H1 (cell line): ENCODE results near the gene SCAF1. TPM values are rescaled to one million over a fixed set of nuclear protein-coding genes. Genes with fewer than 3 reads are reported as not detected.
A peak's percentile ranks its signal among the peaks of the same experiment; 100 is the strongest.

Source experiments
- CTCF ChIA-PET: fragments of 300-600 bp; sonication (Branson Sonifier 250); formaldehyde crosslinking; loops from one replicate; lab custom pipeline; 2021; ENCODE audit not compliant: partially characterized antibody; lab: Charles Lee
- POLR2A ChIA-PET: fragments of 300-600 bp; sonication (Branson Sonifier 250); formaldehyde crosslinking; loops from one replicate; lab custom pipeline; 2021; ENCODE audit warnings: inconsistent platforms; ENCODE audit not compliant: partially characterized antibody; lab: Charles Lee
- DNase-seq, 2 experiments: peaks; one replicate each; pipeline versions ENCODE4 v3.0.0 to v3.0.0-alpha.2; 2010 to 2022; ENCODE audit warnings: low spot score in 2 of 2, low read depth in 1 of 2, mixed read lengths in 1 of 2
- FAIRE-seq: peaks from 2 replicates; lab custom pipeline; 2011; peaks lifted over from hg19 to GRCh38; lab: Jason Lieb, UNC
- H2AFZ ChIP-seq: 2 replicates; pipeline ENCODE4 v1.8.1; 2012; ENCODE audit warnings: low read length, inconsistent platforms
- H2AK5ac ChIP-seq: 2 replicates; pipeline ENCODE4 v1.6.1; 2013; ENCODE audit warnings: low read depth, low read length
- H2BK120ac ChIP-seq: replicated peaks from 2 replicates; pipeline ENCODE3; 2013; ENCODE audit warnings: low read depth, low read length, inconsistent platforms
- H2BK12ac ChIP-seq: 2 replicates; pipeline ENCODE4 v1.6.1; 2013; ENCODE audit warnings: low read depth, low read length
- H2BK15ac ChIP-seq: 2 replicates; pipeline ENCODE4 v1.6.1; 2013; ENCODE audit warnings: low read length
- H2BK20ac ChIP-seq: 2 replicates; pipeline ENCODE4 v1.6.1; 2013; ENCODE audit warnings: low read length
- H2BK5ac ChIP-seq: 2 replicates; pipeline ENCODE4 v1.6.1; 2013; ENCODE audit warnings: low read depth, low read length
- H3K14ac ChIP-seq: 2 replicates; pipeline ENCODE4 v1.6.1; 2013; ENCODE audit warnings: inconsistent platforms; ENCODE audit not compliant: insufficient read length
- H3K18ac ChIP-seq: 2 replicates; pipeline ENCODE4 v1.6.1; 2013; ENCODE audit warnings: low read length; ENCODE audit errors: extremely low read depth
- H3K23ac ChIP-seq: 2 replicates; pipeline ENCODE4 v1.6.1; 2013; ENCODE audit warnings: inconsistent platforms; ENCODE audit not compliant: insufficient read length
- H3K23me2 ChIP-seq: 2 replicates; pipeline ENCODE4 v1.6.1; 2013; ENCODE audit warnings: low read depth, low read length
- H3K27ac ChIP-seq: 2 replicates; pipeline ENCODE4 v1.6.1; 2011; ENCODE audit warnings: low read depth, low read length, inconsistent platforms
- H3K27me3 ChIP-seq, 4 experiments: replicated peaks in 1 of 4; 1 replicate in 1 of 4; 2 replicates in 3 of 4; pipeline versions ENCODE4 v1.6.1 to v1.8.1; 2011 to 2013; ENCODE audit warnings: low read length in 3 of 4, mild to moderate bottlenecking in 3 of 4, inconsistent platforms in 2 of 4, mixed read lengths in 2 of 4, moderate library complexity in 1 of 4; ENCODE audit not compliant: control insufficient read depth in 3 of 4, insufficient read depth in 3 of 4; ENCODE audit errors: extremely low read depth in 1 of 4
- H3K36me3 ChIP-seq, 4 experiments: 2 replicates each; pipeline versions ENCODE4 v1.6.1 to v1.8.1; 2011 to 2013; ENCODE audit warnings: mild to moderate bottlenecking in 4 of 4, low read length in 3 of 4, moderate library complexity in 2 of 4, control low read depth in 1 of 4, inconsistent platforms in 1 of 4; ENCODE audit not compliant: insufficient read depth in 4 of 4, control insufficient read depth in 2 of 4
- H3K4ac ChIP-seq: replicated peaks from 2 replicates; pipeline ENCODE3; 2013; ENCODE audit warnings: low read length, low read depth, mixed read lengths, inconsistent platforms; ENCODE audit not compliant: insufficient read length
- H3K4me1 ChIP-seq, 4 experiments: replicated peaks in 1 of 4; 1 replicate in 1 of 4; 2 replicates in 3 of 4; pipeline versions ENCODE4 v1.6.1 to v1.8.1; 2011 to 2013; ENCODE audit warnings: low read length in 3 of 4, inconsistent platforms in 2 of 4, mixed read lengths in 1 of 4; ENCODE audit not compliant: insufficient read depth in 4 of 4, control insufficient read depth in 3 of 4
- H3K4me2 ChIP-seq, 2 experiments: 2 replicates each; pipeline versions ENCODE4 v1.6.1 to v1.8.1; 2011 to 2013; ENCODE audit warnings: low read depth in 2 of 2, low read length in 2 of 2, control low read depth in 1 of 2, inconsistent platforms in 1 of 2, mild to moderate bottlenecking in 1 of 2; ENCODE audit not compliant: insufficient read depth in 1 of 2
- H3K4me3 ChIP-seq, 4 experiments: fragments of 200-600, 300-600 bp in 1 of 4; sonication (generic), shearing (Covaris generic), sonication (Bioruptor Twin) in 1 of 4; 2 replicates each; pipeline versions ENCODE4 v1.5.1 to v1.8.1; 2011 to 2016; ENCODE audit warnings: low read length in 4 of 4, low read depth in 3 of 4, control low read depth in 2 of 4, inconsistent platforms in 2 of 4, mild to moderate bottlenecking in 2 of 4, mixed read lengths in 1 of 4, moderate library complexity in 1 of 4; ENCODE audit not compliant: insufficient read depth in 2 of 4; ENCODE audit errors: extremely low read depth in 1 of 4
- H3K56ac ChIP-seq: replicated peaks from 2 replicates; pipeline ENCODE3; 2013; ENCODE audit warnings: low read depth, mild to moderate bottlenecking, mixed read lengths, low read length, inconsistent platforms; ENCODE audit not compliant: insufficient read length
- H3K79me1 ChIP-seq: 2 replicates; pipeline ENCODE4 v1.6.1; 2013; ENCODE audit warnings: low read depth, low read length, control low read depth
- H3K79me2 ChIP-seq, 2 experiments: 2 replicates each; pipeline versions ENCODE4 v1.6.1 to v1.8.1; 2012 to 2013; ENCODE audit warnings: low read length in 2 of 2, mild to moderate bottlenecking in 2 of 2, inconsistent platforms in 1 of 2; ENCODE audit not compliant: insufficient read depth in 2 of 2, control insufficient read depth in 1 of 2
- H3K9ac ChIP-seq, 4 experiments: replicated peaks in 1 of 4; 1 replicate in 1 of 4; 2 replicates in 3 of 4; pipeline versions ENCODE4 v1.6.1 to v1.8.1; 2011 to 2013; ENCODE audit warnings: low read depth in 3 of 4, low read length in 3 of 4, control low read depth in 2 of 4, mild to moderate bottlenecking in 2 of 4, moderate library complexity in 2 of 4, inconsistent platforms in 1 of 4; ENCODE audit errors: extremely low read depth in 1 of 4
- H3K9me3 ChIP-seq, 2 experiments: 2 replicates each; pipeline versions ENCODE4 v1.6.1 to v1.8.1; 2012 to 2013; ENCODE audit warnings: mild to moderate bottlenecking in 2 of 2, moderate library complexity in 2 of 2, control low read depth in 1 of 2, inconsistent platforms in 1 of 2, low read depth in 1 of 2, low read length in 1 of 2, mixed read lengths in 1 of 2; ENCODE audit not compliant: insufficient read depth in 2 of 2
- H4K20me1 ChIP-seq, 2 experiments: replicated peaks in 1 of 2; 2 replicates each; pipeline versions ENCODE3 to v1.8.1; 2011 to 2013; ENCODE audit warnings: inconsistent platforms in 2 of 2, low read length in 2 of 2, mild to moderate bottlenecking in 1 of 2; ENCODE audit not compliant: insufficient read depth in 2 of 2, control insufficient read depth in 1 of 2
- H4K5ac ChIP-seq: 2 replicates; pipeline ENCODE4 v1.6.1; 2013; ENCODE audit warnings: low read length, low read depth, mixed read lengths, inconsistent platforms; ENCODE audit not compliant: insufficient read length
- H4K8ac ChIP-seq: 2 replicates; pipeline ENCODE4 v1.8.0; 2013; ENCODE audit warnings: mild to moderate bottlenecking, moderate library complexity, low read length, inconsistent platforms; ENCODE audit not compliant: insufficient read depth; ENCODE audit errors: extremely low read depth
- H4K91ac ChIP-seq: replicated peaks from 2 replicates; pipeline ENCODE3; 2013; ENCODE audit warnings: low read length, mixed read lengths, inconsistent platforms; ENCODE audit not compliant: insufficient read length
- BACH1 ChIP-seq: IDR thresholded peaks from 2 replicates; pipeline ENCODE4 v1.6.1; 2012; ENCODE audit warnings: low read length, improper control_type of control experiment
- CHD2 ChIP-seq: IDR thresholded peaks from 2 replicates; pipeline ENCODE4 v1.6.1; 2012; ENCODE audit warnings: low read length, improper control_type of control experiment
- CTBP2 ChIP-seq: IDR thresholded peaks from 2 replicates; pipeline ENCODE4 v1.7.0; 2011; ENCODE audit warnings: borderline replicate concordance, mild to moderate bottlenecking, moderate library complexity, mixed read lengths, low read length; ENCODE audit not compliant: insufficient read depth, insufficient read length
- HDAC6 ChIP-seq: IDR thresholded peaks from one replicate; pipeline ENCODE4 v1.7.1; 2012; ENCODE audit warnings: low read depth, mild to moderate bottlenecking, inconsistent platforms, low read length, moderate library complexity
- KDM4A ChIP-seq: IDR thresholded peaks from one replicate; pipeline ENCODE4 v1.7.1; 2012; ENCODE audit warnings: low read depth, mild to moderate bottlenecking, moderate library complexity, low read length, inconsistent platforms; ENCODE audit not compliant: severe bottlenecking
- NANOG ChIP-seq: IDR thresholded peaks from 2 replicates; pipeline ENCODE4 v1.6.1; 2011; ENCODE audit warnings: low read length, low read depth, mild to moderate bottlenecking, inconsistent platforms; ENCODE audit not compliant: insufficient read depth, poor library complexity, severe bottlenecking
- SIRT6 ChIP-seq: IDR thresholded peaks from one replicate; pipeline ENCODE4 v1.7.1; 2012; ENCODE audit warnings: low read length, inconsistent platforms
- SP1 ChIP-seq: IDR thresholded peaks from 2 replicates; pipeline ENCODE4 v1.6.1; 2011; ENCODE audit warnings: low read depth, low read length
- TCF12 ChIP-seq: IDR thresholded peaks from 2 replicates; pipeline ENCODE4 v1.6.1; 2011; ENCODE audit warnings: low read depth, mild to moderate bottlenecking, low read length
- TEAD4 ChIP-seq: IDR thresholded peaks from 2 replicates; pipeline ENCODE4 v1.6.1; 2012; ENCODE audit warnings: low read depth, low read length, inconsistent platforms, mixed read lengths
- YY1 ChIP-seq: IDR thresholded peaks from 2 replicates; pipeline ENCODE4 v1.6.1; 2011; ENCODE audit warnings: low read depth, mild to moderate bottlenecking, low read length
- WGBS, 2 experiments: shearing (Covaris generic) in 1 of 2; methylation state at CpG; one replicate each; pipeline versions ENCODE4 v1.1.6 to v1.1.7; 2013 to 2015; ENCODE audit warnings: low lambda C conversion rate in 2 of 2, mixed read lengths in 2 of 2, inconsistent platforms in 1 of 2, low coverage in 1 of 2, missing lambda C conversion rate in 1 of 2; ENCODE audit not compliant: insufficient replicate concordance in 2 of 2, insufficient coverage in 1 of 2, insufficient read length in 1 of 2; ENCODE audit errors: extremely low coverage in 1 of 2, missing lambda C conversion rate in 1 of 2; 5-methylcytosine and 5-hydroxymethylcytosine counted together
- polyA plus RNA-seq, 7 experiments: library from polyadenylated mRNA; depleted of rRNA in 3 of 7; stranded (reverse) in 5 of 7; unstranded in 2 of 7; fragments of >200 nt in 5 of 7; fragments of 200-250 nt in 2 of 7; gene quantifications; 1 replicate in 5 of 7; 2 replicates in 1 of 7; 4 replicates in 1 of 7; pipeline versions ENCODE4 v1.2.1 to v1.2.3, GENCODE V29; 2011 to 2013; ENCODE audit warnings: missing spikeins in 2 of 7, mixed read lengths in 2 of 7
- total RNA-seq: library from RNA; stranded (reverse); fragmentation: NEBNext Ultra II Directional; extraction: Animal tissue kit (Norgen Biotek cat#: 25700); gene quantifications from 2 replicates; pipeline ENCODE4 v1.2.1, GENCODE V29; 2021
- TF ChIP-seq, protein P1 (sequence below), 3 experiments: IDR thresholded peaks; 1 replicate in 2 of 3; 2 replicates in 1 of 3; pipeline versions ENCODE4 v1.5.1 to v1.6.1; 2011; ENCODE audit warnings: low read length in 3 of 3, mild to moderate bottlenecking in 3 of 3, inconsistent platforms in 2 of 3, low read depth in 1 of 3, moderate library complexity in 1 of 3; ENCODE audit not compliant: insufficient read depth in 1 of 3; ENCODE audit errors: control extremely low read depth in 1 of 3

The SCAF1 gene
- total and polyA plus RNA-seq, 2 of the 8 experiments (the other 6 are each of a cell fraction or from before 2014, with no cell fraction given) = 9.7 to 81.7 TPM

DNA sequence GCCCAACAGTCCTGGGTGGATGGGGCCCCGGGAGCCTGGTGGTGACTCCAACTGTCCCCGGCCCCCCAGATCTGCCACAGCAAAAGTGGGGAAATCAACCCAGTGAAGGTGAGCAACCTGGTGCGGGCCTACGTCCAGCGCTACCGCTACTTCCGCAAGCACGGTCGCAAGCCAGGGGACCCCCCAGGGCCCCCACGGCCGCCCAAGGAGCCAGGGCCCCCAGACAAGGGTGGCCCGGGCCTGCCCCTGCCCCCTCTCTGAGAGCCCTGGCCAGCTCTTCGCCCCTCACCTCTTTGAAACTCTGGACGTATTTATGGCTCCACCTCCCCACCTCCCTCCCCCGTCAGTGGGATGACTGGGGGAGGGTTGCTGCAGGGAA, 16.1 kb downstream of the SCAF1 start:
- H4K8ac ChIP-seq = peak overlapping the region; percentile 30; the same call in 1 of the 2 replicates
- TF ChIP-seq HDAC6 (no peak), NANOG (no peak), SIRT6 (no peak), YY1 (no peak), KDM4A (no peak), TEAD4 (no peak), BACH1 (no peak), CHD2 (no peak), CTBP2 (no peak), TCF12 (no peak), SP1 (no peak)
- TF ChIP-seq, protein P1, sequence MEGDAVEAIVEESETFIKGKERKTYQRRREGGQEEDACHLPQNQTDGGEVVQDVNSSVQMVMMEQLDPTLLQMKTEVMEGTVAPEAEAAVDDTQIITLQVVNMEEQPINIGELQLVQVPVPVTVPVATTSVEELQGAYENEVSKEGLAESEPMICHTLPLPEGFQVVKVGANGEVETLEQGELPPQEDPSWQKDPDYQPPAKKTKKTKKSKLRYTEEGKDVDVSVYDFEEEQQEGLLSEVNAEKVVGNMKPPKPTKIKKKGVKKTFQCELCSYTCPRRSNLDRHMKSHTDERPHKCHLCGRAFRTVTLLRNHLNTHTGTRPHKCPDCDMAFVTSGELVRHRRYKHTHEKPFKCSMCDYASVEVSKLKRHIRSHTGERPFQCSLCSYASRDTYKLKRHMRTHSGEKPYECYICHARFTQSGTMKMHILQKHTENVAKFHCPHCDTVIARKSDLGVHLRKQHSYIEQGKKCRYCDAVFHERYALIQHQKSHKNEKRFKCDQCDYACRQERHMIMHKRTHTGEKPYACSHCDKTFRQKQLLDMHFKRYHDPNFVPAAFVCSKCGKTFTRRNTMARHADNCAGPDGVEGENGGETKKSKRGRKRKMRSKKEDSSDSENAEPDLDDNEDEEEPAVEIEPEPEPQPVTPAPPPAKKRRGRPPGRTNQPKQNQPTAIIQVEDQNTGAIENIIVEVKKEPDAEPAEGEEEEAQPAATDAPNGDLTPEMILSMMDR (IDR thresholded peaks at IDR 0.05; ENCODE audit: control extremely low read depth in 1 of 3, insufficient read depth in 1 of 3, low read depth in 1 of 3, low read length in 3 of 3) = no peak

More for the DNA sequence above, 16.1 kb downstream of the SCAF1 start:
- peaks cover 0 to 2% of the 10 kb centered on the region in 2 experiments; a peak in 1 of 4 replicates for H3K79me2 ChIP-seq
- 97% methylated on average over 9 of the region's 15 CpGs; no CpG with 5 or more reads in 1 of the 2 experiments for WGBS, 2 experiments
- no peak overlapping the region for H3K14ac ChIP-seq
- H2BK12ac ChIP-seq = no peak overlapping the region
- H3K9ac ChIP-seq = no peak overlapping the region
- H4K20me1 ChIP-seq = peaks cover 9 to 19% of the 10 kb centered on the region in 2 experiments
- DNase-seq (no peak), FAIRE-seq (no peak)
- no peak overlapping the region for H4K5ac ChIP-seq
- CTCF ChIA-PET = interaction anchor here (0.9 to 3.8 kb wide), 4 partner anchors 10 to 26 kb away, joined by 3 to 39 read pairs (median 6); no protein-coding TSS in a partner anchor
- no peak overlapping the region for H2BK15ac ChIP-seq
- no peak overlapping the region for H2AFZ ChIP-seq
- H3K18ac ChIP-seq = no peak overlapping the region
- H3K4me2 ChIP-seq = no peak overlapping the region
- no peak overlapping the region for H2AK5ac ChIP-seq
- peaks cover 9 to 11% of the 10 kb centered on the region in 2 experiments for H3K9me3 ChIP-seq
- peaks cover 21 to 81% (median 59%) of the 10 kb centered on the region in 4 experiments; a peak in 7 of 8 replicates for H3K36me3 ChIP-seq
- no peak overlapping the region for H3K4ac ChIP-seq
- POLR2A ChIA-PET = interaction anchor here (1.0 to 18.0 kb wide), 5 partner anchors 14 to 65 kb away, joined by 3 to 275 read pairs (median 6); partner anchors contain the start of genes PRMT1, RRAS and SCAF1
- H4K91ac ChIP-seq = no peak overlapping the region
- H3K23me2 ChIP-seq = no peaks in the 10 kb centered on the region; the same call in 1 of the 2 replicates
- H2BK5ac ChIP-seq = no peak overlapping the region
- no peak overlapping the region for H3K27ac ChIP-seq
- H3K79me1 ChIP-seq = 0 out of 2 replicates have a peak, but pooled peaks cover 5% of the 10 kb centered on the region
- no peaks in the 10 kb centered on the region for H3K27me3 ChIP-seq
- H3K4me3 ChIP-seq = no peak overlapping the region
- no peak overlapping the region for H2BK20ac ChIP-seq
- no peak overlapping the region for H3K56ac ChIP-seq
- H2BK120ac ChIP-seq = no peak overlapping the region
- peaks cover 0 to 14% (median 5%) of the 10 kb centered on the region in 4 experiments; a peak in 4 of 7 replicates for H3K4me1 ChIP-seq
- no peak overlapping the region for H3K23ac ChIP-seq
